OCI-LY1 (cell line): ENCODE measurements around the gene NKX3-2.

Source experiments
- EZH2 ChIP-seq: fragments of 200-600 bp; sonication (generic), shearing (Covaris generic); IDR thresholded peaks from 2 replicates; pipeline ENCODE4 v1.8.0; 2017; ENCODE audit warnings: borderline replicate concordance, mixed run types, mild to moderate bottlenecking, antibody characterized with exemption, low read length, moderate library complexity, mixed read lengths
- TF ChIP-seq, protein P1 (sequence below): fragments of 200-600 bp; sonication (generic), shearing (Covaris generic); IDR thresholded peaks from 2 replicates; pipeline ENCODE4 v1.5.1; 2017; ENCODE audit warnings: mild to moderate bottlenecking, antibody characterized with exemption, low read length, moderate library complexity, mixed read lengths

DNA sequence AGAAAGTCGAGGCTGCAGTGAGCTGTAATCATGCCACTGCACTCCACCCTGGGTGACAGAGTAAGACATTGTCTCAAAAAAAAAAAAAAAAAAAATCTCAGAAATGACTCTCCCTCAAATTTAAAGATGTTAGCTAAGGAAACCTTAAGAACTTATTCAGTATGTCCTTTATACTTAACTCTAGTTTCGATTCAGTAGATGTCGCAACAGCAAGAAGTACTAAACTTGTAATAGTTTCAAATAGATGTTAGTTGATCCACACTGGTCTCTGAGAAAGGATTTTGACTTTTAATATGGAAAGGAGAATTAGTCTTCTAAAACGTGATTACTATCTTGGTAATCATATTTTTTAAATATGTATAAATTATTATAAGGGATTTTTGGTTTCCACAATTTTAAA is 29.6 kb downstream of the NKX3-2 start:
- no peak for TF ChIP-seq EZH2
- TF ChIP-seq, protein P1, sequence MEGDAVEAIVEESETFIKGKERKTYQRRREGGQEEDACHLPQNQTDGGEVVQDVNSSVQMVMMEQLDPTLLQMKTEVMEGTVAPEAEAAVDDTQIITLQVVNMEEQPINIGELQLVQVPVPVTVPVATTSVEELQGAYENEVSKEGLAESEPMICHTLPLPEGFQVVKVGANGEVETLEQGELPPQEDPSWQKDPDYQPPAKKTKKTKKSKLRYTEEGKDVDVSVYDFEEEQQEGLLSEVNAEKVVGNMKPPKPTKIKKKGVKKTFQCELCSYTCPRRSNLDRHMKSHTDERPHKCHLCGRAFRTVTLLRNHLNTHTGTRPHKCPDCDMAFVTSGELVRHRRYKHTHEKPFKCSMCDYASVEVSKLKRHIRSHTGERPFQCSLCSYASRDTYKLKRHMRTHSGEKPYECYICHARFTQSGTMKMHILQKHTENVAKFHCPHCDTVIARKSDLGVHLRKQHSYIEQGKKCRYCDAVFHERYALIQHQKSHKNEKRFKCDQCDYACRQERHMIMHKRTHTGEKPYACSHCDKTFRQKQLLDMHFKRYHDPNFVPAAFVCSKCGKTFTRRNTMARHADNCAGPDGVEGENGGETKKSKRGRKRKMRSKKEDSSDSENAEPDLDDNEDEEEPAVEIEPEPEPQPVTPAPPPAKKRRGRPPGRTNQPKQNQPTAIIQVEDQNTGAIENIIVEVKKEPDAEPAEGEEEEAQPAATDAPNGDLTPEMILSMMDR: no peak
